ENCODE results near the gene MMEL1. TPM values are rescaled to one million over a fixed set of nuclear protein-coding genes. Genes with fewer than 3 reads are reported as not detected.

Gene MMEL1
- total RNA-seq, 6 donors from 2014 or later: 2.9 to 5.5 (median 5.1) TPM; not detected in 2

DNA sequence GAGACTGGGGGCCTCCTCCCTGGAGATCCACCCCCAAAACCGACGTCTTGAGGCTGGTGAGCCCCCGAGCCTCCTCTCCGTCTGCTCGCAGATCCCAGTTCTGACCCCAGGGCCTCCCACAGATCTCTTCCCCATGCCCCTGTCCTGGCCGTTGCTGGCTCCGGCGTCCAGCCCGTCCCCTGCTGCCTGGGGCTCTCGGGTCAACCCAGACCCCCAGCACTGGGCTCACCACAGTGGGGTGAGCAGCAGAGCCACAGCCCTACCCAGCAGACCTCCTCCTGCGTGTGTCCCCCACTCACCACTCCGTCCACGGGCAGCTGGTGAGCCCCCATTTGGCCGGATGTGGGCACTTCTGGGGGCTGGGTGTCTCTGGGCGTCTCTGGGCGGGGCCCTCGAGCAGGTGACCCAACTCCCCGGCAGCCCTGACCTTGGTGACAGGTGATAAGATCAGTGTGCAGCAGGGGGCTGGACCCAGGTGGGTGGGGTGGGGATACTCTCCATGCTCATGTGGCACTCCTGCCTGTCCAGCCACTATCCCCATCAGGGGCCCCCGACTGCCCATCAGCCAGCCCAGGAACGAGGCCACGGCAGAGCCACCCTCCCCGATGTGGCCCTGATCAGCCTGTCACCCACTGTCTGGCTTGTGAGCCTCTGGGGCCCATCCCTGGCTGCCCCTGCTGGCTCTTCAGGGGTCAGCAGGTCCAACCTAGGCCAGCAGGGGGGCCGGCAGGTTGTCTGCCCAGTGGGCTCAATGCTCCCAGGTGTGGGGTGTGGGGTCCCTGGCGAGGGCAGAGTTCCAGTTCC lies 75.9 kb downstream of the MMEL1 start:
- Histone ChIP-seq H3K4me3 (peak overlapping the region; percentile 63 to 76 (median 71)), H3K4me1 (peaks cover 35 to 59% (median 40%) of the 10 kb centered on the region in 4 donors), H3K27ac (peak overlapping the region; percentile 90 to 99 (median 96)), H3K27me3 (no peaks in the 10 kb centered on the region), H3K36me3 (peaks cover 6 to 41% (median 33%) of the 10 kb centered on the region in 4 donors), H3K9me3 (no peaks in the 10 kb centered on the region)
- TF ChIP-seq POLR2AphosphoS5 (IDR thresholded peaks at IDR 0.05) (peak in 1 of 2 donors; percentile 11), POLR2A (IDR thresholded peaks at IDR 0.05) (no peak), EP300 (IDR thresholded peaks at IDR 0.05) (no peak)
- TF ChIP-seq, protein P1, sequence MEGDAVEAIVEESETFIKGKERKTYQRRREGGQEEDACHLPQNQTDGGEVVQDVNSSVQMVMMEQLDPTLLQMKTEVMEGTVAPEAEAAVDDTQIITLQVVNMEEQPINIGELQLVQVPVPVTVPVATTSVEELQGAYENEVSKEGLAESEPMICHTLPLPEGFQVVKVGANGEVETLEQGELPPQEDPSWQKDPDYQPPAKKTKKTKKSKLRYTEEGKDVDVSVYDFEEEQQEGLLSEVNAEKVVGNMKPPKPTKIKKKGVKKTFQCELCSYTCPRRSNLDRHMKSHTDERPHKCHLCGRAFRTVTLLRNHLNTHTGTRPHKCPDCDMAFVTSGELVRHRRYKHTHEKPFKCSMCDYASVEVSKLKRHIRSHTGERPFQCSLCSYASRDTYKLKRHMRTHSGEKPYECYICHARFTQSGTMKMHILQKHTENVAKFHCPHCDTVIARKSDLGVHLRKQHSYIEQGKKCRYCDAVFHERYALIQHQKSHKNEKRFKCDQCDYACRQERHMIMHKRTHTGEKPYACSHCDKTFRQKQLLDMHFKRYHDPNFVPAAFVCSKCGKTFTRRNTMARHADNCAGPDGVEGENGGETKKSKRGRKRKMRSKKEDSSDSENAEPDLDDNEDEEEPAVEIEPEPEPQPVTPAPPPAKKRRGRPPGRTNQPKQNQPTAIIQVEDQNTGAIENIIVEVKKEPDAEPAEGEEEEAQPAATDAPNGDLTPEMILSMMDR (IDR thresholded peaks at IDR 0.05): peak in 2 of 6 experiments; percentile 9 to 40
- WGBS, 2 donors: 4 to 10% methylated on average over 10 to 14 of the region's 24 CpGs
- DNase-seq: peak; percentile 71 to 84
- ATAC-seq (ENCODE audit: low FRiP score in 2 of 2): peak; percentile 20 to 31

DNA sequence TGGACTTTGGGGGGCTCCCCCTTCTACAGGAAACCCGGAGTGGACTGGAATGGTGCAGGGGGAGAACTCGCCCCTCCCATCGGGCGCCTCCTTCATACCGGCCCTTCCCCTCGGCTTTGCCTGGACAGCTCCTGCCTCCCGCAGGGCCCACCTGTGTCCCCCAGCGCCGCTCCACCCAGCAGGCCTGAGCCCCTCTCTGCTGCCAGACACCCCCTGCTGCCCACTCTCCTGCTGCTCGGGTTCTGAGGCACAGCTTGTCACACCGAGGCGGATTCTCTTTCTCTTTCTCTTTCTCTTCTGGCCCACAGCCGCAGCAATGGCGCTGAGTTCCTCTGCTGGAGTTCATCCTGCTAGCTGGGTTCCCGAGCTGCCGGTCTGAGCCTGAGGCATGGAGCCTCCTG lies 76.5 kb downstream of the MMEL1 start, which contains the start of gene TNFRSF14:
Gene TNFRSF14 (plus strand): TSS at position 95 of the 401 bp plus-strand sequence. CDS start 294 bp downstream, at position 389.
- DNase-seq (peak; percentile 69 to 84), ATAC-seq (ENCODE audit: low FRiP score in 2 of 2) (peak; percentile 65 to 72)
- TF ChIP-seq, protein P1 (IDR thresholded peaks at IDR 0.05): peak in 2 of 6 experiments; percentile 10 to 48
- TF ChIP-seq EP300 (IDR thresholded peaks at IDR 0.05) (no peak), POLR2A (IDR thresholded peaks at IDR 0.05) (peak in 3 of 4 donors; percentile 36 to 51 (median 42)), POLR2AphosphoS5 (IDR thresholded peaks at IDR 0.05) (peak in 1 of 2 donors; percentile 26)
- Histone ChIP-seq H3K4me1 (peaks cover 35 to 59% (median 40%) of the 10 kb centered on the region in 4 donors), H3K27me3 (no peaks in the 10 kb centered on the region), H3K36me3 (peaks cover 6 to 35% (median 27%) of the 10 kb centered on the region in 4 donors), H3K4me3 (peak within 1 kb of the TSS; percentile 63 to 76 (median 71)), H3K27ac (peak within 1 kb of the TSS; percentile 90 to 99 (median 96)), H3K9me3 (no peaks in the 10 kb centered on the region)
- 0 to 1% methylated on average over 11 to 16 of the region's 16 CpGs for WGBS, 2 donors

DNA sequence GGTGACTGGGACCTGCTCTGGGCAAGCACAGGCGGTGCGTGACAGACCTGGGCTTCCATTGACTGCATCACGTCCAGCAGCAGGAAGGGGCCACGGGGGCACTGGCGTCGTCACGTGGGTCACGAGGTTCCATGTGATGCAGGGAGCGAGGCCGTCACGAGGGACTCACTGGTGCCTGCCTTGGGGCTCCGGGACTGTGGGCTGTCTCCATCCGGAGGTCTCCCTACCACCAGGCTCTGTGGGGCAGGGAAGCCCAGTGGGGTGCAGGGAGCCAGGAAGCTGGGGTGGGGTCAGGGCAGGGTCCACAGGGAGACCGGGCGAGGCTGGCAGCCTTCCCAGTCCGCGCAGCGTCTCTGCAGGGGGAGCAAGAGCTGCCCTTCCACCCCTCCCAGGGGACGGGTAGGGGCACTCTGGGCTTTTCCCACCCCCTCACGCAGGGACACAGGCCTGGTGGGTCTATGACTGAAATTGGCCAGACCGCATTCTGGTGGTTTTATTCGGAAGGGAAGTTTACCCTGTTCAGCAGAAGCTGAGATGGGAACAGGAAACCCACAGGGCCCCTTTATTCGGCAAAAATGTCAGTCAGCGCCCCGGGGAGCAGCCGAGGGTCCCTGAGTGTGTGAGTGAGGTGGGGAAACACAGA lies 77.1 kb downstream of the MMEL1 start:
- H3K4me1 ChIP-seq: peaks cover 35 to 59% (median 40%) of the 10 kb centered on the region in 4 donors
- H3K9me3 ChIP-seq: no peaks in the 10 kb centered on the region
- H3K27me3 ChIP-seq: no peaks in the 10 kb centered on the region
- WGBS, 2 donors: 7 to 8% methylated on average over 11 to 18 of the region's 26 CpGs
- H3K36me3 ChIP-seq: peaks cover 6 to 29% (median 22%) of the 10 kb centered on the region in 4 donors
- DNase-seq (peak; percentile 91 to 92), ATAC-seq (ENCODE audit: low FRiP score in 2 of 2) (peak; percentile 60 to 76)
- H3K4me3 ChIP-seq: peak overlapping the region; percentile 16 to 76 (median 66)
- peak in 3 of 4 donors; percentile 61 to 91 (median 74) for TF ChIP-seq POLR2A (IDR thresholded peaks at IDR 0.05)
- TF ChIP-seq EP300 (IDR thresholded peaks at IDR 0.05): peak in 2 of 4 donors; percentile 50 to 90
- peak; percentile 90 to 97 for TF ChIP-seq POLR2AphosphoS5 (IDR thresholded peaks at IDR 0.05)
- TF ChIP-seq, protein P1 (IDR thresholded peaks at IDR 0.05): peak in 1 of 6 experiments; percentile 9
- H3K27ac ChIP-seq: peak overlapping the region; percentile 90 to 99 (median 96)

GRCh38 chr1:2554621-2555387 lies 78.0 kb downstream of the MMEL1 start:
- Histone ChIP-seq H3K36me3 (peaks cover 0 to 20% (median 14%) of the 10 kb centered on the region in 4 donors), H3K27ac (peak overlapping the region; percentile 90 to 99 (median 96)), H3K27me3 (no peaks in the 10 kb centered on the region), H3K4me3 (peak overlapping the region in 3 of 4 donors; percentile 63 to 76 (median 70)), H3K4me1 (peaks cover 31 to 56% (median 43%) of the 10 kb centered on the region in 4 donors), H3K9me3 (no peaks in the 10 kb centered on the region)
- peak in 1 of 2 donors; percentile 59 for DNase-seq
- no peak for ATAC-seq (ENCODE audit: low FRiP score in 2 of 2)
- WGBS, 2 donors: 63 to 65% methylated on average over 8 to 17 of the region's 19 CpGs
- TF ChIP-seq, protein P1 (IDR thresholded peaks at IDR 0.05): peak; percentile 42 to 76 (median 51)
- no peak for TF ChIP-seq POLR2A (IDR thresholded peaks at IDR 0.05)
- no peak for TF ChIP-seq POLR2AphosphoS5 (IDR thresholded peaks at IDR 0.05)
- TF ChIP-seq EP300 (IDR thresholded peaks at IDR 0.05): no peak
